Embryonic facial prominence (tissue), 1 donor: ENCODE data around the gene DMRTB1.

Experiments used
- DNase-seq: peaks from one replicate; pipeline ENCODE4 v3.0.0-alpha.2; 2016; ENCODE audit errors: extremely low spot score

The DMRTB1 gene

GRCh38 chr1:53463961-53464899 is 5.0 kb downstream of the DMRTB1 start:
- DNase-seq: no peak

- no peak for DNase-seq
These were observed 6.1 kb downstream of the DMRTB1 start for GRCh38 chr1:53465023-53465957.

DNA sequence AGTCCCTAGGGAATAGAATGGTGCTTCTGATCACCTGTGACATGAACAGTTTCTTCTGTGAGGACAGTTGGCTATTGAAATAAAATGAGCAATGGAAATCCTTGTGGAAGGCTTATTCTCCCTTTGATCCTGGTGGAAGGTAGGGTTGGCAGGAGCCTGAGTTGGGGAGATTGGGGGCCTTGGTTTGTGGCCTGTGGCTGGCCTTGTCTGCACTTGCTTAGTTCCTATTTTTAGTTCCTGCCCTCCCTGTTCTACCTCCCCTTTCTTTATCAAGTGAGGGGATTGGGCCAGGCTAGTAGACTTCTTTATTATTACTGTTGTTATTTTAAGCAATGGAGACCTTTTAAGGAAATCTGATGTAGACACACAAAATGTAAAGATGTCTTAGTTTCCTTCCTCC is 8.2 kb downstream of the DMRTB1 start:
- no peak for DNase-seq

- no peak for DNase-seq
These were observed 9.2 kb downstream of the DMRTB1 start for GRCh38 chr1:53468374-53468773.

DNA sequence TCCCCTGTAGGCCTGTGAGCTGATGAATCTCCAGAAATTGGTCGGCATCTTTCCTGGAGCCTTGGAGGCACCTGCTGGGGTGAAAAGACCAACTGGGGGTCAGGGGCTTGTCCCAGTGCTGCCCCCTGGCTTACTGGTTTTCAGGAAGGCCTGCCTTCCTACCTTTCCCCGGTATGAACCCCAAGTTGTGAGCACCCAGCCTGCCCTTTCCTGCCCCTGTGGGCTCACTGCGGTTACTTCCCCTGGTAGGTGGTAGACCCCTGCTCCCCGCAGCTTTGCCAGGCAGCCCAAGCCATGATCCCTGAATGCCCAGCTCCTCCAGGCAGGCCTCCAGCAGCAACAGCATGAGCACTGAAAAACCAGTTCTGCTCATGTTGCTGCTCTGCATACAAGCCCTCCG is 10.2 kb downstream of the DMRTB1 start:
- no peak for DNase-seq

GRCh38 chr1:53470155-53470554 is 11.0 kb downstream of the DMRTB1 start:
- DNase-seq: no peak

GRCh38 chr1:53470584-53470983 is 11.4 kb downstream of the DMRTB1 start:
- no peak for DNase-seq

DNA sequence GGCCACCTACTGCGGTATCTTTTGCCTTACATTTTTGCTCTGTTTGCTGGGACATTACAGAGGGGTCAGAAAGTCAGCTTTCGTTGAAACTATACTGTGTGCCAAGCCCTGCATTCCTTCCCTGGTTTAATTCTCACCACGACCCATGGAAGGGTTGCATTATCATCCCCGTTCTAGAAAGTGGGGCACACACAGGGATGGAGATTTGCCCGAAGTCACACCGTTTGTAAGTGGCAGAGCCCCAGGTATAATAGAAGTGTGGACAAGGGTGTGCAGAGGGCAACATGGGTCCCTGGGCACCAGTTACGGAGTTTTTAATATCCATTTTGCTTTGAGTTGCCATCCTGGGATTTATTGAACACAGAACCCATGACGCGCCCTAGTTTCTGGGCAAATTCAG is 11.8 kb downstream of the DMRTB1 start:
- no peak for DNase-seq

GRCh38 chr1:53473463-53473862 is 14.3 kb downstream of the DMRTB1 start:
- no peak for DNase-seq

DNA sequence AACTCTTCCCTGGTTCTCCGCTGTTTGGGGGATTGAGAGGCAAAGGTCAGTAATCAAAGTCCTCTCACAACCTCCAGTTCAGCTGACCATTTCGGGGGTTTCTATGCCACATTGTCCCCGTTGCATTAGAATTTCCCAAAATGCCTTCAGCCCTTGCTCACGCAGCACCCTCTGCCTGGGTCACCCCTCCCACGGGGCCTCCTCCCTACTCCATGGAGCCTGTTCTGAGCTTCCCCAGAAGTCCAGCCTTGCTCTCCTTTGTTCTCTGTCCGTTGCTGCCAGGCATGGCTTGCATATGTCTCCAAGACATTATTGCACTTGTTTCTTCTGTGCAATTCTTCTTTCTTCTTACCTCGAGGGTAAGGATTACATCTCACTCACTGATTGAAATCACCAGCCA is 16.5 kb downstream of the DMRTB1 start:
- no peak for DNase-seq

GRCh38 chr1:53476579-53476978 is 17.4 kb downstream of the DMRTB1 start:
- no peak for DNase-seq

- no peak for DNase-seq
These were observed 18.7 kb downstream of the DMRTB1 start for GRCh38 chr1:53477651-53478501.

DNA sequence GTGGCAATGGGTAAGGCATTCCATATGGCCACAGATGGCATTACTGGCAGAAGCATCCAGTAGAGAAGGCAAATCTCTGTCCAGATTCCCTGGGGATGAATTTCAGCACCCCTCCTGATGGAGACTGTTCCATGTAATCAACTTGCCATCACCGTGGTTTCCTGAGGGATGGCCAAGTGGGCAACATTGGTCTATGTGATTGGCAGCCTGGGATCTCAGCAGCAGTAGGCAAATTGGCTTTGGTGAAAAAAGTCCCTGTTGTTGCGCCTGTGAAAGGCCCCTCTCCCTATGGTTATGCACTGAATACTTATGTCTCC is 19.3 kb downstream of the DMRTB1 start:
- no peak for DNase-seq

DNA sequence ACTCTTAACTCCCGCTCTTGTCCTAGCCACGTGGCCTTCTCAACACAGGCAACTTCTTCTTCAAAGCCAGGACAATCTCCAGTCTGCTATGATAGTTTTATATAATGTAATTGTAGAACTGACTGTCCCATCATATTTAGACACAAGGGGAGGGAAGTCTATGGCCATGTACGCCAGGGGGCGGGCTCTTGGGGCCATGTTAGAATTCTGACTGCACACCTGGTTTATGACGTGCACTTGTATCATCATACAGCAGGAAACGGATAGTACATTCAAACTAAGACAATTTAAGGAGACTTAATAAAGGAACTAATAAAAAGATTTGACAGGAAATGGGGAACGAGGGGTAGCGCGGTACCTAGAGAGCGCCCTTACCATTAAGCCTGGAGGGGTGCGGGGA is 21.5 kb downstream of the DMRTB1 start:
- DNase-seq: no peak

- no peak for DNase-seq
These were observed 22.3 kb downstream of the DMRTB1 start for GRCh38 chr1:53481456-53481855.

DNA sequence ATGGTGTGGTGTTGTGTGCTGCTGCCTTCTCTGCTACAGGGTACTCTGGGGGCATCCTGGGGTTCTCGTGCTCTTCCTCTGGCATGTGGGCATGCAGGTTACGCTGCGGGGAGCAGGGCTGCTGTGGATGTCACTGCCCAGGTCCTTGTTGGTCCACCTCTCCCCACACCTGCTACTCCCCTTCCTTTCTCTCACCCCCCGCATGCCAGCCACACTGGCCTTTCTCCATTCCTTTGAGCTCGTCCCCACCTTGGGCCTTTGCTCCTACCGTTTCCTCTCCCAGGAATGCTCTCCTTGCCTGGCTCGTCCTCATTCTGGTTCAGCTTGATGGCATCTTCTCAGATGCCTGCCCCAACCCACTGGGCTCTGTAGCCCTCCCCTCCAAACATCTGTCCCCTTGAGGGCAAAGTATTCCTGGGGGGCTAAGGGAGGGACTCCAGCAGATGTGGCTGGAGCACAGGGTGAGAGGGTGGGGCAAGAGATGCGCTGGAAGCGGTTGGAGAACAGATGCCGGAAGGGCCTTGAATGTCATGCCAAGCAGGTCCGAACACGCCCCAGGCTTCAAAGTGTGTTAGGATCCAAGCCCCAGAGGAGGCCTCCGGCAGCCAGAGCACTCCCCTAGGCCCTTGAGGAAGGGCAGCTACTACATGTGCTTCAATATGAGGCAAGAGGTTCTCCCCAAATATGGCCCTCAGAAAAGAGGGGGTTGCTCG is 23.4 kb downstream of the DMRTB1 start:
- DNase-seq: no peak

DNA sequence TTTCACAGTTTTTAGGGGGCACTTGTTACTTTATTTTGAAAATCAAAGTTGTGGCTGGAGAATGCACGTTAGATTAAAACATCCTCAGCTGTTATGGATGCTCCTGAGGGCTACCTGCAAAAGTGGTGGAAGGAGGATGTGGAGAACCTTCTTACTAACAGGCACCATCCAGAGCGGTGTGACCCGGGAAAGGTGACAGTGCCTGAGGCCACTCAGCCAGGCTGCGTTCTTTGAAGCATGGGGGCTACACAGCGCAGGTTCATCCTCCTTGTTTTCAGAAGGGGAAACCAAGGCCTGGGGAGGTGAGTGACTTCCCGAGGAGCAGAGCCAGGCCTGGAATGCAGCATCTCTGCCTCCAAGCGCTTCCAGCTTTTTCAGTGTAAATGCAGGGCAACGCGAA is 24.0 kb downstream of the DMRTB1 start:
- DNase-seq: no peak

- DNase-seq: no peak
These were observed 24.5 kb downstream of the DMRTB1 start for GRCh38 chr1:53483656-53484055.

GRCh38 chr1:53484705-53485477 is 25.7 kb downstream of the DMRTB1 start:
- DNase-seq: no peak
